GM19452 (cell line): ENCODE measurements around the gene MYCBP.
"Not testable (repeated sequence)": the region's sequence is repeated elsewhere in the genome, so short reads cannot be mapped to it uniquely, and the experiment has no call there.

ENCODE experiments used
- ATAC-seq: cut with Tn5 transposase; IDR thresholded peaks from one replicate; pipeline ENCODE4 v1.9.1; 2021; ENCODE audit not compliant: unreplicated experiment

The MYCBP gene

GRCh38 chr1:38870996-38871395 is 2.2 kb downstream of the MYCBP start:
- no peak for ATAC-seq

GRCh38 chr1:38867208-38867607 is 5.9 kb downstream of the MYCBP start:
- no peak for ATAC-seq

GRCh38 chr1:38865112-38865715 is 7.9 kb downstream of the MYCBP start:
- no peak for ATAC-seq

DNA sequence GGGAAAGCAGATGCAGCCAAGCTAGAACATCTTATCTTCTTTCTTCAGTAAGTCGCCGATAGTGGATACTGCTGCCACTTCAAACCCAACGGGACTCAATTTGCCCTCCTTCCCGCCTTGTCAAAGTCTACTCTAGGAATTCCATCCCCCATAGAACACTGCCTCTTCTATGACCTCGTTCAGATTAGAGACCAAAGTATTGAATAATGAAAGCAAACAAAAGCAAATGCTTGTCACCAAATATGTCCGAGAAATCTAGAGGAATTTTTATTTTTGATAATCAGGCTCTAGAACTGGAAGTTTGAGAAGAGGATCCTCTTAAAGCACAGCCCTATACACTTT is 12.7 kb downstream of the MYCBP start:
- ATAC-seq: no peak

DNA sequence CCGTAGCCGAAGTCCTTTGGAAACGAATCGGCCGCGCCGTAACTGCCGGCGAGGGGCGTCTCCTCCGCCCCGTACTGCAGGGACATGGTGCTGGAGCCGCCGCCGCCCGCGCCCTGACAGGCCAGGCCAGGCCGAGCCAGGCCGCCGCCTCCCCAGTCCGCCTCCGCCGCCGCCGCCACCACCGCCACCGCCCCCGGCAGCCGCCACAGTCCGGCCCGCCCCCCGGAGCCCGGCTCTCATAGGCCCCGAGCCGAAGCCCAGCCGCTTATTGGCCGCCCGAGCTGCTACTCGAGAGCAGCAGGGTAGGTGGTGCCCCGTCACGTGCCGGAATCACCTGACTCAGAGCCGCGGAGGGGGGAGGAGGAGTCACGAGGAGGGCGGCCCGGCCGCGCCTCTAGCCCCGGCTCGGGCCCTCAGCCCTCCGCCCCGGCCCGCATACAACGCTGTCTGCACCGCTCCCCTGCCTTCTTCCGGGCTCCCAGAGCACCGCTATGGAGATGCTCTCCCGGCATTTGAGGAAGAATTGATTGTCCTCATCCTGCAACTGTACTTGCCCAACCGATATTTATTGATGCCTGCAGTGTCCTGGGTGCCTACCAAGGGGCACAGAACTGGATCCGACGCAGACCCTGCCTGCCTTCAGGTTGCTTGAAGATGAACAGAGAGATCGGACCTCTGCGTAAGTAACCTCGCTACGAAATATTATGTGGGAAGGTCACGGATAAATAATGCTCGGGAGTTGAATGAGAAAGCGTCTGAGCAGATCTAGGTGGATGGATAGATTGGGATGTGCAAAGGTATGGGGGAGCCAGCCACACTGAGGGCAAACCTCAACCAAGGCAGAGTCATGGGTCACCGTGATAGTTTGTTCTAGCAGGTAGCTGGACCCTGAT is 13.3 kb downstream of the MYCBP start, which contains the start of gene RRAGC:
TSS of gene RRAGC (minus strand) at position 212 of the 893 bp plus-strand sequence. CDS start at position 86, 126 bp downstream.
- ATAC-seq: peak; percentile 92

DNA sequence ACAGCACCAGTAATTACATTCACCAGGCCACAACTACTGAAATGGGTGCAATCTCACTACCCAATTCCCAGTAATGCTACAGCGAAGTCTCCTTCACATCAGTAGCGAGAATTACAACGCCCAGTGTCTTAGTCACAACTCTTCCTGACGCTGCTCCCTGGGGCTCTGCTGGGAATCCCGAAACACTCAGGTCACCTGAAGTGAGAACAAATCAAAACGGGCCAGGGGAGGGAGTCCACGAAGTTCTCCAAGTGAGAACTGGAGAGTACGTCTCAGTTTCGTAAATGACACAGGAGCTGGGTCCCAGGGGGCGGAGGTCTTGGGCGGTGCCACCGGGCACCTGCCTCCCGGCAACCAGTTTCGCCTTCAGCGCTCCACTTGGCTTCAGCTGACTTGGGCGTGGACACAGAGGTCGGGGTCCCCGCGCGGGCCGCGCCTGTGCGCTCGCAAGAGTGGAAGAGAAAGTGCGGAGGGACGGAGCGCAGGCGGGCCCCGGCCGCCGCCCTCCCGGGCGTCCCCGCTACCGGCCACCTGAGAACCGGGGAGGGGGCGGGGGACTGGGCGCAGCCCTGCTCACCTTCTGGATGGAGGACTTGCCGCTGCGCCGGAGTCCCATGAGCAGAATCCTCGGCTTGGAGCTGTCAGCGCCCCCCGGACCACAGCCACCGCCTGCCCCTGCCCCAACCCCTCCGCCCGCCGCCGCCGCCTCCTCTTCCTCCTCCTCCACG is 14.2 kb downstream of the MYCBP start:
- peak; percentile 31 for ATAC-seq

DNA sequence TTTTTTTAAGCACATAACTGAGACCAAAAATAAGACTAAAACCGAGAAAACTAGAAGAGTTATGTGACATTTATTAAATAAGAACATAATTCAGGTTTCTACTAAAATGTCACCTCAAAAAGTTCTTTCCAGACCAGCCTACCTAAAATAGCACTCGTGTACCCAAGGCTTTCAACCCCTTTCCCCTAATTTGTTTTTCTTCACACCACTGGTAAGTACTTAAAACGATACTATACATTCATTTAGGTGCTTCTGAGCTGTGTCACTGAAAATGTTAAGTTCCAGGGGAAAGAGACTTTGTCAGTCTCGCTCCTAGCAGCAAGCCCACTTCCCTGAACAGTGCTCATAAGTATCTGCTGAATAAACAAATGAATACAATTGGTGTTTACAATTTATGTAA is 20.4 kb downstream of the MYCBP start:
- ATAC-seq: no peak

- no peak for ATAC-seq
Measured at GRCh38 chr1:38848071-38848470, 25.1 kb downstream of the MYCBP start.

GRCh38 chr1:38846210-38846609 is 26.9 kb downstream of the MYCBP start:
- ATAC-seq: no peak

DNA sequence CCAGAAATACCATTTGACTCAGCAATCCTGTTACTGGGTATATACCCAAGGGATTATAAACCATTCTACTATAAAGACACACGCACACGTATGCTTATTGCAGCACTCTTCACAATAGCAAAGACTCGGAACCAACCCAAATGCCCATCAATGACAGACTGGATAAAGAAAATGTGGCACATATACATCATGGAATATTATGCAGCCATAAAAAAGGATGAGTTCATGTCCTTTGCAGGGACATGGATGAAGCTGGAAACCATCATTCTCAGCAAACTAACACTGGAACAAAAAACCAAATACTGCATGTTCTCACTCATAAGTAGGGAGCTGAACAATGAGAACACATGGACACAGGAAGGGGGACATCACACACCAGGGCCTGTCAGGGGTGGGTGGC is 28.1 kb downstream of the MYCBP start:
- ATAC-seq: not testable (repeated sequence)

GRCh38 chr1:38840281-38840680 is 32.9 kb downstream of the MYCBP start:
- ATAC-seq: no peak

DNA sequence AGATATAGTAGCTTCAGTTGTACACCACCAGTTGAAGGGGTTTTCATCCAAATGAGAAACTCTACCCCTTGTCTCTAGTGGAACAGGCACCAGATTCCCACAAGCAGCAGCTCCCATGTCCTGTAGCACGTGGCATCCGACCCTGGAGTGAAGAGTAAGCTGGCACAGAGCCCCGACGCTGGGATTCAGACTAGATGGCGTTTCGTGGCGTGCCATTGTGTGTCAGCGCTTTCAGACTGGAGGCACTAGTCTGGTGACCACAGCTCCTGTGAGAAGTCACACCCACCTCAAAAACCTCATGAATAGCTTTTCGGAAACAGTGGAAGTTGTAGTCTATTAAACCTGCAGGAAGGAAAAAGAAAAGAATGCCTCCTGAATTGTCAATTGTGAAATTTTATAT is 33.8 kb downstream of the MYCBP start:
- no peak for ATAC-seq

GRCh38 chr1:38836316-38836715 is 36.8 kb downstream of the MYCBP start:
- ATAC-seq: not testable (repeated sequence)

GRCh38 chr1:38834937-38835827 is 38.0 kb downstream of the MYCBP start:
- ATAC-seq: no peak

DNA sequence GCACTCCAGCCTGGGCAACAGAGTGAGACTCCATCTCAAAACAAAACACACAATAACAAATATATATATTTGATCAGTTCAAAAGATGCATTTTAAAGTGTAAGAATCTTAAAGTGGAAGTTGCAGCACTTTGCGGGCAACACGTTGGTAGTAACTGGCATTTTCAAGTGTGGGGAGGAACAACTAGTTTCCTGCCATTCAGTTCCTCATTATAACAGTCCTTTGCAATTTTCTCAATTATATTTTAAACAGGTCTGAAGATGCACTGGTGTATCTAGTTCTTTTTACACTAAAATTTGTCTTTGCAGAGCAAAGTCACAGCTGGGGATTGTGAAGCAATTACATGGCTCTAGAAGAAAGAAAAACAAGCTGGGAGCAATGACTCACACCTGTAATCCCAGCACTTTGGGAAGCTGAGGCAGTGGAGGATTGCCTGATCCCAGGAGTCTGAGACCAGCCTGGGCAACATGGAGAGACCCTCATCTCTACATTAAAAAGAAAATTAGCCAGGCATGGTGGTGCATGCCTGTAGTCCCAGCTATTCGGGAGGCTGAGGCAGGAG is 38.8 kb downstream of the MYCBP start:
- ATAC-seq: no peak

DNA sequence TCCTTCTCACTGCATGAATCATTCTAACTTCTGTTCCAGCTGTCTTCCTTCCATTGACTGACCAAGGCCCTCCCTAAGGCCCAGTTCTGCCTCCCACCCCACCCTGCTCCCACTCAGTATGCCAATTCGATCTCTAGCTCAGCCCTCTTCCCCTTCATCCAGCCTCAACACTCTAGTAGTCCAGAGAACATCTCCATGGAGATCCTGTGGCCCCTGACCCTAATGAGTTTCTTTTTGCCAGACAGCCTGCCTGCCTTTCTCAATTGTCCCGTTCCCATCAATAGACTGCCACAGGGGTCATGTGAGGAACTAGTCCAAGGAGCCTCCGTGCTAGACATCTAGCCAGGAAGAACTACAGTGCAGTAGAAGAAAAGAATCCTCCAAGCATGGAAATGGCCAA is 40.0 kb downstream of the MYCBP start:
- ATAC-seq: no peak

GRCh38 chr1:38832370-38832734 is 40.8 kb downstream of the MYCBP start:
- ATAC-seq: no peak

DNA sequence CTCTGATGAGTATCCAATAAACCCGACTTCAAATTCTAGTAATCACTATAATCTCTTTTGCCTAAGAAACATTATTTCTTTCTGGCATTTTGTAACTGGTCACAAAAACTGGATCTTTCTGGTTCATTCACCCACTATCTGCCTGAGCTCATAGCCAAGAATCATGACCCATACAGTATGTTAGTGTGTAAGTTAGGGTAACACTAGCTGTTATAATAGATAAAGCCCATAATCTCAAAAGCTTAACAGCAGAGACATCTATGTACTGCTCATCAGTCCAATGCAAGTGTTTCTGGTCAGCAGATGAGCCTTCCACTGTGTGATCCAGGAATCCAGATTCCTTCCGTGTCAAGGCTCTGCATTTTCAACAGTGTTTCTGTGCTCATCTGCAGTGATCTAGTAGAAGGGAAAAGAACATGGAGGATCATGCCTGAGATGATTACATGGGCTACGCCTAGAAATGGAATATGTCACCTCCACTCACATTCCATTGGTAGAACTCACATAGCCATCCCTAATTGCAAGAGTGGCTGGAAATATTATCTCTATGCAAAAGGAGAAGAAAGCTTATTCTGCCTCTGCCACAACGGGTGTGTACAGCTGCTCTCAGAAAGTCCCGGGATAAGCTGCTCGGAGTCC is 41.3 kb downstream of the MYCBP start:
- no peak for ATAC-seq

- ATAC-seq: no peak
Measured at GRCh38 chr1:38829368-38829767, 43.8 kb downstream of the MYCBP start.

- ATAC-seq: no peak
Measured at GRCh38 chr1:38827318-38827717, 45.8 kb downstream of the MYCBP start.
